ENCODE measurements around the gene ARHGAP40. TPM values are rescaled to one million over a fixed set of nuclear protein-coding genes. Genes with fewer than 3 reads are reported as not detected.
A peak's percentile ranks its signal among the peaks of the same experiment; 100 is the strongest.

The ARHGAP40 gene
- total and polyA plus RNA-seq, 2 of the 13 experiments (the other 11 are each of a cell fraction or from before 2014, with no cell fraction given) = 0.75 to 2.1 TPM

DNA sequence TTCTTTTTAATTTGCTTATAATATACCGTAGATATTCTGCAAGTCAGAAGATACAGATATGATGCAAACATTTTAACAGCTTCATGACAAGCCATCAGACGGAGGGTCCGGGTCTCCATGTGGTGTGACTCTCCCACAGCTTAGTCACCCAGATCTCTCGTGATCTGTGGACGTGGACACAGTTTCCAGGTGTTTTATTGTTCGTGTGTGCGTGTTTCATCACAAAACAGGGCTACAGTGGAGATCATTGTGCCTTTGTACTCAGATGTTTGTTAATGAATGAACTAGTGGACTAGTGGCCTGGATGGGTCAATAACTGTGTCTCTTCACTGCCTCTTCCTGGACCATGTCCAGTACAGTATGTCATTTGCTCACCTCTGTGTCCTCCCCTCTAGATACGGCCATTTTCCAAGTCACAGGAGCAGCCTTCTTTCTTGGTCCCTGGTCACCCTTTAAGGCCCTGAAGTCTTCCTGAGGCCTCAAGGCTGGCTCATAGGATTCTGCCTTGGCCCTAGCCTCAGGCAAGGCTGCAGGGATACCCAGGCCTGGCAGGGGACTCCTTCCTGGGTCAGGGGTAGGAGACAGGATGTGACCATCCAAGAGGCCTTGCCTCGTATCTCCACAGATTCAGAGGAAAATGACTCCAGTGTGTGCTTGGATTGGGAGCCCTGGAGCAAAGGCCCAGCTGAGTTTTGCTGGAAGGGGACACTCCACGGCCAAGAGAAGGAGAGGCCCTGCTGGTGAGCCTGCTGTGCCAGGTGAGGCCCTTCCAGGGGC lies 16.0 kb upstream of the ARHGAP40 start (continued):
- TF ChIP-seq, protein P1, sequence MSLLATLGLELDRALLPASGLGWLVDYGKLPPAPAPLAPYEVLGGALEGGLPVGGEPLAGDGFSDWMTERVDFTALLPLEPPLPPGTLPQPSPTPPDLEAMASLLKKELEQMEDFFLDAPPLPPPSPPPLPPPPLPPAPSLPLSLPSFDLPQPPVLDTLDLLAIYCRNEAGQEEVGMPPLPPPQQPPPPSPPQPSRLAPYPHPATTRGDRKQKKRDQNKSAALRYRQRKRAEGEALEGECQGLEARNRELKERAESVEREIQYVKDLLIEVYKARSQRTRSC (CRISPR knock-in tag; IDR thresholded peaks at IDR 0.05; ENCODE audit: low read depth) = no peak
- peak; percentile 72; the same call in 1 of the 2 replicates for TF ChIP-seq TBX3 (IDR thresholded peaks at IDR 0.05; ENCODE audit: borderline replicate concordance)
- TF ChIP-seq IRX3 (CRISPR knock-in tag; IDR thresholded peaks at IDR 0.05; ENCODE audit: borderline replicate concordance, low read depth) = peak; percentile 84; the same call in 1 of the 2 replicates
- 0 out of 2 replicates have a peak, but pooled peaks have one; percentile 23 for TF ChIP-seq TP53 (CRISPR knock-in tag; conservative IDR thresholded peaks at IDR 0.05)
- peak; percentile 25; the same call in 1 of the 2 replicates for TF ChIP-seq KMT2B (CRISPR knock-in tag; IDR thresholded peaks at IDR 0.05)
- peak; percentile 67 for TF ChIP-seq ZNF567 (CRISPR knock-in tag; IDR thresholded peaks at IDR 0.05; ENCODE audit: borderline replicate concordance)
- TF ChIP-seq ZNF24 (IDR thresholded peaks at IDR 0.05) = no peak; the same call in 1 of the 2 replicates
- peak; percentile 97 for TF ChIP-seq TOPORS (CRISPR knock-in tag; IDR thresholded peaks at IDR 0.05)
- TF ChIP-seq, protein P2, sequence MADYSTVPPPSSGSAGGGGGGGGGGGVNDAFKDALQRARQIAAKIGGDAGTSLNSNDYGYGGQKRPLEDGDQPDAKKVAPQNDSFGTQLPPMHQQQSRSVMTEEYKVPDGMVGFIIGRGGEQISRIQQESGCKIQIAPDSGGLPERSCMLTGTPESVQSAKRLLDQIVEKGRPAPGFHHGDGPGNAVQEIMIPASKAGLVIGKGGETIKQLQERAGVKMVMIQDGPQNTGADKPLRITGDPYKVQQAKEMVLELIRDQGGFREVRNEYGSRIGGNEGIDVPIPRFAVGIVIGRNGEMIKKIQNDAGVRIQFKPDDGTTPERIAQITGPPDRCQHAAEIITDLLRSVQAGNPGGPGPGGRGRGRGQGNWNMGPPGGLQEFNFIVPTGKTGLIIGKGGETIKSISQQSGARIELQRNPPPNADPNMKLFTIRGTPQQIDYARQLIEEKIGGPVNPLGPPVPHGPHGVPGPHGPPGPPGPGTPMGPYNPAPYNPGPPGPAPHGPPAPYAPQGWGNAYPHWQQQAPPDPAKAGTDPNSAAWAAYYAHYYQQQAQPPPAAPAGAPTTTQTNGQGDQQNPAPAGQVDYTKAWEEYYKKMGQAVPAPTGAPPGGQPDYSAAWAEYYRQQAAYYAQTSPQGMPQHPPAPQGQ (CRISPR knock-in tag; IDR thresholded peaks at IDR 0.05; ENCODE audit: borderline replicate concordance) = peak; percentile 92; the same call in 1 of the 2 replicates
- TF ChIP-seq PRMT3 (CRISPR knock-in tag; IDR thresholded peaks at IDR 0.05; ENCODE audit: borderline replicate concordance, low read depth) = no peak
- TF ChIP-seq ZBTB7B (CRISPR knock-in tag; IDR thresholded peaks at IDR 0.05) = no peak; the same call in 1 of the 2 replicates
- no peak for TF ChIP-seq HCFC1 (IDR thresholded peaks at IDR 0.05; ENCODE audit: low read depth, low read length)
- no peak for TF ChIP-seq NR3C1 (CRISPR knock-in tag; IDR thresholded peaks at IDR 0.05)
- peak; percentile 96 for TF ChIP-seq TBX2 (CRISPR knock-in tag; IDR thresholded peaks at IDR 0.05; ENCODE audit: borderline replicate concordance)
- peak; percentile 89; the same call in 1 of the 2 replicates for TF ChIP-seq ZNF264 (CRISPR knock-in tag; IDR thresholded peaks at IDR 0.05)
- no peak for TF ChIP-seq NFATC3 (CRISPR knock-in tag; IDR thresholded peaks at IDR 0.05)
- peak; percentile 57 for TF ChIP-seq ZMYM3 (CRISPR knock-in tag; IDR thresholded peaks at IDR 0.05)
- peak; percentile 92 for TF ChIP-seq ZNF772 (CRISPR knock-in tag; IDR thresholded peaks at IDR 0.05)
- TF ChIP-seq, protein P3, sequence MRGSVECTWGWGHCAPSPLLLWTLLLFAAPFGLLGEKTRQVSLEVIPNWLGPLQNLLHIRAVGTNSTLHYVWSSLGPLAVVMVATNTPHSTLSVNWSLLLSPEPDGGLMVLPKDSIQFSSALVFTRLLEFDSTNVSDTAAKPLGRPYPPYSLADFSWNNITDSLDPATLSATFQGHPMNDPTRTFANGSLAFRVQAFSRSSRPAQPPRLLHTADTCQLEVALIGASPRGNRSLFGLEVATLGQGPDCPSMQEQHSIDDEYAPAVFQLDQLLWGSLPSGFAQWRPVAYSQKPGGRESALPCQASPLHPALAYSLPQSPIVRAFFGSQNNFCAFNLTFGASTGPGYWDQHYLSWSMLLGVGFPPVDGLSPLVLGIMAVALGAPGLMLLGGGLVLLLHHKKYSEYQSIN (CRISPR knock-in tag; IDR thresholded peaks at IDR 0.05; ENCODE audit: borderline replicate concordance) = no peak
- TF ChIP-seq, protein P4, sequence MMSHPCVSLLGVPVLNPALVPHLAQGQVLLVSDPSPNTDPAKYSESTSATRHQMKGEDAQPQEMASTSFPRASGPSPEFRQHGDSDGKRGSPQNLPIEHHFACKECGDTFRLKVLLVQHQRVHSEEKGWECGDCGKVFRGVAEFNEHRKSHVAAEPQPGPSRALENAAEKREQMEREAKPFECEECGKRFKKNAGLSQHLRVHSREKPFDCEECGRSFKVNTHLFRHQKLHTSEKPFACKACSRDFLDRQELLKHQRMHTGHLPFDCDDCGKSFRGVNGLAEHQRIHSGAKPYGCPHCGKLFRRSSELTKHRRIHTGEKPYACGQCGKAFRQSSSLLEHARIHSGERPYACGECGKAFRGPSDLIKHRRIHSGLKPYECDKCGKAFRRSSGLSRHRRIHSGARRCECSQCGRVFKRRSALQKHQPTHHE (CRISPR knock-in tag; IDR thresholded peaks at IDR 0.05; ENCODE audit: borderline replicate concordance) = no peak; the same call in 1 of the 2 replicates
- TF ChIP-seq, protein P5, sequence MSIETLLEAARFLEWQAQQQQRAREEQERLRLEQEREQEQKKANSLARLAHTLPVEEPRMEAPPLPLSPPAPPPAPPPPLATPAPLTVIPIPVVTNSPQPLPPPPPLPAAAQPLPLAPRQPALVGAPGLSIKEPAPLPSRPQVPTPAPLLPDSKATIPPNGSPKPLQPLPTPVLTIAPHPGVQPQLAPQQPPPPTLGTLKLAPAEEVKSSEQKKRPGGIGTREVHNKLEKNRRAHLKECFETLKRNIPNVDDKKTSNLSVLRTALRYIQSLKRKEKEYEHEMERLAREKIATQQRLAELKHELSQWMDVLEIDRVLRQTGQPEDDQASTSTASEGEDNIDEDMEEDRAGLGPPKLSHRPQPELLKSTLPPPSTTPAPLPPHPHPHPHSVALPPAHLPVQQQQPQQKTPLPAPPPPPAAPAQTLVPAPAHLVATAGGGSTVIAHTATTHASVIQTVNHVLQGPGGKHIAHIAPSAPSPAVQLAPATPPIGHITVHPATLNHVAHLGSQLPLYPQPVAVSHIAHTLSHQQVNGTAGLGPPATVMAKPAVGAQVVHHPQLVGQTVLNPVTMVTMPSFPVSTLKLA (IDR thresholded peaks at IDR 0.05) = no peak
- TF ChIP-seq HNRNPUL1 (IDR thresholded peaks at IDR 0.05; ENCODE audit: low read depth, low read length) = no peak
- no peak for TF ChIP-seq ZFP62 (CRISPR knock-in tag; IDR thresholded peaks at IDR 0.05)
